Activated naive CD8-positive, alpha-beta T cell (primary cell): ENCODE data around the gene CCDC12.

Experiments used
- H3K27ac Mint-ChIP-seq: one replicate; pipeline ENCODE4 v1.8.0; 2021; ENCODE audit warnings: mixed read lengths
- H3K27me3 Mint-ChIP-seq: one replicate; pipeline ENCODE4 v1.8.0; 2021; ENCODE audit warnings: mixed read lengths
- H3K36me3 Mint-ChIP-seq: one replicate; pipeline ENCODE4 v1.8.0; 2021; ENCODE audit warnings: mixed read lengths
- H3K4me1 Mint-ChIP-seq: one replicate; pipeline ENCODE4 v1.8.0; 2021; ENCODE audit warnings: low read depth, mixed read lengths
- H3K4me3 Mint-ChIP-seq: one replicate; pipeline ENCODE4 v1.8.0; 2021; ENCODE audit warnings: mild to moderate bottlenecking, mixed read lengths
- H3K9me3 Mint-ChIP-seq: one replicate; pipeline ENCODE4 v1.8.0; 2021; ENCODE audit warnings: low read depth, mixed read lengths

CCDC12 gene

DNA sequence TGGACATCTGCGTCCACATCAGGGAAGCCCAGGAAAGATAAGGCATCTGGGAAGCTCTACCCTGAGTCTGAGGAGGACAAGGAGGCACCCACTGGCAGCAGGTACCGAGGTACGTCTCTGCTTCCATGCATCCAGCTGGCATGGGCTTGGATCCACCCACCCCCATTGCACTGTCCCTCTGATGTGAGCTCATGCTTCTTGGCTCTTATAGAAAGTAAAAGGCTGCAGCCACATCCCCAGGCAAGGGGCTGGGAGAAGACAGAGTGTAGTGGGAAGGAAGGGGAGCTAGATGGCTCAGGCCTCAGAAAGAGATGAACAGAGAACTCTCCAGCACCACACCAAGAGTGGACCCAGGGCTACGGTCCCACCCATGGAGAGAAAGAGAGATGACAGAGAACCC is 80.8 kb downstream of the CCDC12 start:
- H3K36me3 Mint-ChIP-seq: no peaks in the 10 kb centered on the region
- H3K4me1 Mint-ChIP-seq: peaks cover 4% of the 10 kb centered on the region
- H3K27me3 Mint-ChIP-seq: peaks cover 19% of the 10 kb centered on the region
- no peaks in the 10 kb centered on the region for H3K9me3 Mint-ChIP-seq
- no peak overlapping the region for H3K27ac Mint-ChIP-seq
- no peak overlapping the region for H3K4me3 Mint-ChIP-seq

DNA sequence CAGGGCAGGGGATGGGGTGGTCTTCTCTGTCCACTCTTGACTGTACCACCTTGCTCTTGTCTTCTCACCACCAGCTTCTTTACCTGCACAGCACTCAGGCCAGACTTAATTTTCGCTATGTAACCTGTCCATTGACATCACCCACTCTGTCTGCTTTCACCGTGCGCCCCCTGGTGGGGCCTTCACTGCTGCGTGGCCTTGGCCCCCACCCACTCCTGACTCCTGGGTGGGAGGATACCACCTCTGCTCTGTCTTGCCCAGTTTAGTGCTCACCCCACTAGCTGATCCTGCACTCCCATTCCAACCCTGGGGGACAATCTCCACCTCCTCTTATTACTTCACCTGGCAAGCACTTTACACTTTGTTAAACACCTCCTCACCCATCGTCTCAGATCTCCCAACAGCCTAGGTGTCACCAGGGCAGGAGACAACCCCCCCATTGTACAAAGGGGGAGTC is 81.3 kb downstream of the CCDC12 start:
- no peak overlapping the region for H3K4me3 Mint-ChIP-seq
- peaks cover 4% of the 10 kb centered on the region for H3K4me1 Mint-ChIP-seq
- H3K9me3 Mint-ChIP-seq: no peaks in the 10 kb centered on the region
- H3K27me3 Mint-ChIP-seq: peaks cover 21% of the 10 kb centered on the region
- H3K27ac Mint-ChIP-seq: no peak overlapping the region
- no peaks in the 10 kb centered on the region for H3K36me3 Mint-ChIP-seq

DNA sequence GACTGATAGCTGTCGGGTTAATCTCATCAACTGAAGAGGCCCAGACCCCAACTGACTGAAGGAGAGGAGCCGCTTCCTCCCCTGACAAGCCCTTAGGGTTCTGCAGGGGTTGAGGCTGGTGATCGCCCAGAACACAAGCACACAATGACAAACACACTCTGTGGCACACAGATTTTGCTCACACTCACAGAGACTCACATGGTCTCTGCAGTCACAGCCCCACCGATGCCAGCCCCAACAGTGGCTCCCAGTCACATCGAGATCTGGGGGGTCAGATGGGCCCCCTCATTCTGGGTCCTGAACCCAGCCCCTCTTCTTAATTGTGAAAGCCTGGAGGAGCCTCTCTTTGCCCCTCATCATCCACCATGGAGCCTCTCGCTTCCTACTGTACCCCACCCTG is 82.3 kb downstream of the CCDC12 start:
- peaks cover 21% of the 10 kb centered on the region for H3K27me3 Mint-ChIP-seq
- H3K4me3 Mint-ChIP-seq: no peak overlapping the region
- no peaks in the 10 kb centered on the region for H3K9me3 Mint-ChIP-seq

DNA sequence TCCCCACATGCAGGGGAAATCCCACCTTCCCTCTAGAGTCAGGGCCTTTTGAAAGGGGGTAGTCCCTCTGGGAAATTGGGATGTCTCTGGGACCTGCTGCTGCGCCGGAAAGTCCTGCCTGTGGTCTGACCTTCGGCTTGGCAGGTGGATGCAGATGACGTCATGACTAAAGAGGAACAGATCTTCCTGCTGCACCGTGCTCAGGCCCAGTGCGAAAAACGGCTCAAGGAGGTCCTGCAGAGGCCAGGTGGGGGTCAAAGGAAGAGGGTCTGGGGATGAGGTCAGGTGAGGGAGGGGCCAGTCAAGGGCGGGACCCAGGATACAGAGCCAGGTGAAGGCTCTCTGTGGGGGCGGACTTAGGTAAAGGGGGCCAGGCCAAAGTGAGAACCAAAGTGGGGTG is 82.8 kb downstream of the CCDC12 start:
- Mint-ChIP-seq H3K4me3 (no peak overlapping the region), H3K27ac (no peak overlapping the region), H3K27me3 (peaks cover 19% of the 10 kb centered on the region), H3K4me1 (peaks cover 2% of the 10 kb centered on the region), H3K36me3 (no peaks in the 10 kb centered on the region), H3K9me3 (no peaks in the 10 kb centered on the region)

More for the DNA sequence above, 82.3 kb downstream of the CCDC12 start:
- peaks cover 4% of the 10 kb centered on the region for H3K4me1 Mint-ChIP-seq
- H3K27ac Mint-ChIP-seq: no peak overlapping the region
- no peaks in the 10 kb centered on the region for H3K36me3 Mint-ChIP-seq

DNA sequence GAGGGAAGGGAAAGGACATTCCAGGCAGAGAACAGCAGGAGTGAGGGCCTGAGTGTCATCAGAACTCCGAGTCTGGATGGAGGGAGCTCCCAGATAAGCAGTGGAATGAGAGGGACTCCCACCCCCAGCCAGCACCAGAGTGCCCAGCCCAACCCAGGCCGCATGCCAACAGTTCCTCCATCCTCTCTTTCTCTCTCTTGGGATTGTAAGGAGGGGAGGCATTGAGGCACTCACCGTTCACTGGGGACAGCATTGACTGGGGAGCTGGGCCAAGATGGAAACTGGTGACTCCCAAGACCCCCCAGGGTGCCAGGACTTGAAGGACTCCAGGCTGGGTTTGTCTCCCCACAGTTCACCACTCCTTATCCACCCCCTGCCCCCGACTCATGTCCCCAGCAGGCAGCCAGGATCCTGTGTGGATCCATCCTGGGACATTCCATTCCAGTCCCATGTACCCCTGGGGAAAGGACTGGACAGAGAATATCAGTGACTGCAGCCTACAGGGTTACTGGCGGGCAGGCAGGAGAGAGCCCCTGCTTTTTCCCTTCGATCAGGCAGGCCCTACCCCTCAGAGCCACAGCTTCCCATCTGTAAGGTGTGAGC is 83.3 kb downstream of the CCDC12 start:
- Mint-ChIP-seq H3K27me3 (peaks cover 19% of the 10 kb centered on the region), H3K4me1 (peaks cover 2% of the 10 kb centered on the region), H3K36me3 (no peaks in the 10 kb centered on the region), H3K4me3 (no peak overlapping the region), H3K27ac (no peak overlapping the region), H3K9me3 (no peaks in the 10 kb centered on the region)

DNA sequence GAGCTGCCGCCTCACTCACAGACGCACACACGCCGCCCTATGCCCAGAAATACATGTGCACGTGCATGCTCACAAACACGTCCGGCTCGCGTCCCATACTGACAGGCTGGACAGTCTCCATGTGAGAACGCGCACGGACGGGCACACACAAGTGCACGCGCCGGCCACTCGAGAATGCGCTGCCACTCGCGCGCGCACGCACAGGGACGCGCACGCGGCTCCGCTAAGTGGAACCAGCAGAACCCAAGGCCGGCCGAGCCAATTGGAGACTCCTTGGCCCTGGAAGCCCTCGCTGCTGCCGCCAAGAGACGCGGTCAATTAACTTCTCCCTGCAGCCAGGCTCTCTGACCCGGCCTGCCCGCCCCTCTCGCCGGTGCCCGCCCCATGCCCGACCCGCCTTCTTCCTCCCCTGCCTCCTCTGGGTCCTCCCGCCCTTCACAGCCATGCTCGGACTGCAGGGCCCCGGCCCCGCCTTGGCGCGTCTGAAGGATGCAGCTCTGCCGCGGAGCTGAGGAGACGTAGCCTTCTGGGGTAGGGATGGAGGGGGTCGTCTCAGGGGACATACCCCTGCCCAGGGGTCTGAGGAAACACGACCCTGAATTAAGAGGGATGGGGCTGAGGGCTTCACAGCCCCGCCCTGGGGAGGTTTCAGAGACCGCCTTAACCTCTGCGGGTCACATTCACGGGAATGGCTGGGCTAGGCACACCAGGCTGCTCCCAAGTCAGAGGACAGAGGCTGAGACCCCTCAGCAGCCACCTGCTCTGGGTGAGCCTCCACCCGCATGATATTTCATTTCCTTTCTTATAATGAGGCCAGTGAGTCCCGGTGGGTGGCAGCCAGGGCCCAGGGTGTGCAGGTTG is 84.0 kb downstream of the CCDC12 start:
- no peak overlapping the region for H3K27ac Mint-ChIP-seq
- peaks cover 19% of the 10 kb centered on the region for H3K27me3 Mint-ChIP-seq
- no peaks in the 10 kb centered on the region for H3K36me3 Mint-ChIP-seq
- H3K9me3 Mint-ChIP-seq: no peaks in the 10 kb centered on the region
- H3K4me1 Mint-ChIP-seq: peaks cover 2% of the 10 kb centered on the region
- peak overlapping the region; percentile 47 for H3K4me3 Mint-ChIP-seq

DNA sequence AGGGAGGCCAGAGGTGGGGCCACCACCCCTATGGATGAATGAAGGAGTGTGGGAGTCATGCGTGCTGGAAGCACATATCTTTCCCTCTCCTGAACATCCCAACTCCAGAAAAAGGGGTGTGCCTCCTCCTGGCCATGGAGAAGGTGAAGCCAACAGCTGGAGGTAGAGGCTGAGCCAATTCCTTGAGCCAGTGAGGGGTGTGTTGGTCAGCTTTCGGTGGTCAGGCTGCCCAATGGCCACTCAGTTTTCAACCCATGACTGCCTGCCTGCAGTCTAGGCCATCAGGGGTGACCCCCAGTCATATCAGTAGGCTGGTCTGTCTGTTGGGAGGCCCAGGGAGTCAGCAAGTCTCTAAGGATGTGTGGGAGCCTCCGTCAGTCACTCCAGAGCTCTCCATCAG is 85.4 kb downstream of the CCDC12 start:
- Mint-ChIP-seq H3K4me1 (peaks cover 2% of the 10 kb centered on the region), H3K9me3 (no peaks in the 10 kb centered on the region), H3K4me3 (no peak overlapping the region), H3K27ac (no peak overlapping the region), H3K27me3 (peaks cover 21% of the 10 kb centered on the region), H3K36me3 (no peaks in the 10 kb centered on the region)

DNA sequence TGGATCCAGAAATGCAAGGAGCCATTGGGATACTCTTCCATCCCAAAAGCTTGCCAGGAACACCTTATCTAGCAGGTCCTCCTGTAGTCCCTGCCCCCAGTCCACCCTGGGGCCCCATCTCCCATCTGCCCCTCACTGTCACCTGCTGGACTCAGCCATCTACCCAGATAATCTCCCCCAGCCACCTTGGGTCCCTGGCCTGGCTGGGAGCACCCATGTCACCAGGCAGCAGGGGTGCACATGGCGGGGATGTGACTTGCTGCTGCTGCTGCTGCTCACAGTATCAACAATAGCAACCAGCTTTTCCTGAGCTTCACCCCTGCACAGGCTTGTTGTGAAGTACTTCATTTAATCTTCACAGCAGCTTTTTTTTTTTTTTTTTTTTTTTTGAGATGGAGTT is 86.4 kb downstream of the CCDC12 start:
- Mint-ChIP-seq H3K27ac (no peak overlapping the region), H3K4me3 (no peak overlapping the region), H3K27me3 (peaks cover 21% of the 10 kb centered on the region), H3K36me3 (no peaks in the 10 kb centered on the region), H3K9me3 (no peaks in the 10 kb centered on the region), H3K4me1 (peaks cover 2% of the 10 kb centered on the region)

DNA sequence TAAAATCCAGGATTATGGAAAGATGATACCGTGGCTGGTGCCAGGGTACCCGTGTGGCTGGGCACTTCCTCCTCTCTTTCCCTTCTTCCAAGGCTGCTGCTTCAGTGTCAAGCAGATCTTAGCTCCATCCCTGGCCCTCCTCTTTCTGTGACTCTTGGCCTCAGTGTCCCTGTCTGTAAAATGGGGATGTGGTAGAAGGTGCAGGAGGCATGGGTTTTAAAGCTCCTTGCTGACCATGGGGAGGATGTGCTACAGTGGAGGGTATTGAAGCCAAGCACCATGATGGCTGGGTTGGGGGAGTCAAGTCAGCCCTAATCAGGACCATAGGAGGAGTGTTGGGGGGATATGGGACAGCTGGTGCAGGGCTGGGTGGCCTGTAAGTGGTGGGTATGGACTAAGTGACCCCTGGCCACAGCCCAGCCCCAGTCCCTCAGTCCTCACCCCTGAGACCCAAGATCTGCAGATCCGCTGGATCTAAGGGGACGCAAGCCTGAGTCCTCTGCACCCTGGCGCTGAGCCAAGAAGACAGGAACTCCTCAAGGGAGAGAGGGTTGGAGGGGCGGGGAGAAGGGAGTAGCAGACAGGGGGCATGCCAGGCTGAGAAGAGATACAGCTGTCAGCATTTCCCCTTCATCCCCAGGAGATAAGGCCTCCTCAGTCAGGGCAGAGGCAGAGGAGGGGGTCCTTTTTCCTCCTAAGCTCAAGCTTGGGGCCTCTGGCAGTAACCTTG is 87.0 kb downstream of the CCDC12 start:
- no peak overlapping the region for H3K4me3 Mint-ChIP-seq
- no peaks in the 10 kb centered on the region for H3K9me3 Mint-ChIP-seq
- peaks cover 23% of the 10 kb centered on the region for H3K27me3 Mint-ChIP-seq

DNA sequence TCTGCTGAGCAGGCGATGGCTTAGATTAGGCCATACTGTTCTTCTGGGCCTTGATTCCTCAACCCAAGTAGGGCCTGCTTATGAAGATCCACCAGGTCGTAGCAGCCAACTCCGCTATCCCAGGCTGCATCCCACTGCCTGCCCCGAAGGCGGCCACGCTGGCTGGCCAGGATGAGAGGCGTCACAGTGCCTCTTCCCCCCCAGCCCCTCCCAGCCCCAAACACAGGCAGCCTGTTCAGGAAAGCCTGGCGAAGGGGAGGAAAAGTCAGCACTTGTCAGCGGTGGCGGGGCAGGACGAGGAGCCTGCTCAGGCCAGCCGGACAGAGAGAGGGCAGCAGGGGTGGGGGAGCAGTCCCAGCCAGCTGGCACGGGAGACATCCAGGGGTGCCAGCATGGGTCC is 87.8 kb downstream of the CCDC12 start:
- Mint-ChIP-seq H3K4me1 (peaks cover 2% of the 10 kb centered on the region), H3K4me3 (no peak overlapping the region), H3K36me3 (no peaks in the 10 kb centered on the region), H3K9me3 (no peaks in the 10 kb centered on the region), H3K27ac (no peak overlapping the region), H3K27me3 (peaks cover 25% of the 10 kb centered on the region)

More for the DNA sequence above, 87.0 kb downstream of the CCDC12 start:
- Mint-ChIP-seq H3K27ac (no peak overlapping the region), H3K36me3 (no peaks in the 10 kb centered on the region), H3K4me1 (peaks cover 2% of the 10 kb centered on the region)

DNA sequence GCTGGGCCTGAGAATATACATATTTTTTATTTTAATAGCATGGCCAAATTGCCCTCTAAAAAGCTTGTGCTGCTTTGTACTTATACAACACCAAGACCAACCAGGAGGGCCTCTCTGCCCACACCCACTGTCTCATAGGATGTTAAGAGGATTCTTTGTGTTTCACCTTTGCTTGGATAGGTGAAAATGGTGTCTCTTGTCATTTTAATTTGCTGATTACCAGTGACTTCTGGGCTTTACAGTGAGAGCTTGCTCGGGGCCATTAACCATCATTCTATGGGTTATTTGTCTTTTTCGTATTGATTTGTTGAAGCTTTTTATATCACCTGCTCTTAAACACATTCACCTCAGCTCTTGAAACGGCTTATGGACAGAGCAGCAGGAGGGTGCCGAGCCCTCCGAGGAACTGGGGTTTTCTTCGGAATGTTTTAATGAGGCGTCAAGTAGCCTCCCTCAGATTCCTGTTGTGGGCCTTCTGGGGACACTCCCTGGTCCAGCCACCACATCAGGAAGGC is 88.5 kb downstream of the CCDC12 start:
- H3K36me3 Mint-ChIP-seq: no peaks in the 10 kb centered on the region
- H3K4me3 Mint-ChIP-seq: no peak overlapping the region
- peaks cover 21% of the 10 kb centered on the region for H3K27me3 Mint-ChIP-seq
- peaks cover 5% of the 10 kb centered on the region for H3K4me1 Mint-ChIP-seq
- no peak overlapping the region for H3K27ac Mint-ChIP-seq
- no peaks in the 10 kb centered on the region for H3K9me3 Mint-ChIP-seq

DNA sequence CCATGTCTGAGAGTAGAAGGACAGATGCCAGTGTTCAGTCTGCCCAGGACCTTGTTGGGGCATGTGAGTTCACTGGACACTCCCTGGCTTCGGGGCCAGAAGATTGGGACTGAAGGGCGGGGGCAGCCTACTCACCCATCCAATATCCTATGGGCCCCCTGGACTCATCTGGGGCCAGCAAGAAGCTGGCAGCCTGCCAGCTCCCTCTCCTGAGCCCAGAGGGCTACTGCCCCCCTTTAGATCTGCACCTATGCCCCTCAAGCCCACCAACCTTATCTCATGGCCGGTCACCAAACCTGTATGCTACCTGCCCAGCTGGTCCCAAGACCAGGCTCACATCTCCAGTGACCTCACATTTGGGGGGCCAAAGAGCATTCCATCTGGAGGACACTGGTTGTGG is 90.9 kb downstream of the CCDC12 start:
- peaks cover 12% of the 10 kb centered on the region for H3K27me3 Mint-ChIP-seq

DNA sequence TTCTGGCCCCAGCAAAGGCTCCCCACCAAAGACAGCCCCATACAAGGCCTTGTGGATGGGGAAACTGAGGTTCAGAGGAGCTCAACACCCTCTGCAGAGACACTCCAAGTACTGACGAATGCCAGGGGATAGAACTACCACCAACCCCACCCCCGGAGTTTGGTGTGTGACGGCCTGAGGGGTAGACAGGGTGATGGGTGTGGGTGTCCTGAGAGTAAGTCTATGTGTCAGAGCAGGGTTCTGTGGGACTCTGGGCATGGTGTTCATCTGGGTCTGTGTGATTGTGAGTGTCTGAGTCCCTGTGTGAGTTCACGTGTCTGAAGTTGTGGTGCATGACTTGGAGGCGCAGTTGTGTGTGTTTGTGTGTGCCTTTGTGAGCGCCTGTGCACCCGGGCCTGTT is 91.6 kb downstream of the CCDC12 start:
- H3K27me3 Mint-ChIP-seq: peaks cover 19% of the 10 kb centered on the region
- H3K4me1 Mint-ChIP-seq: peaks cover 9% of the 10 kb centered on the region
- H3K36me3 Mint-ChIP-seq: peaks cover 3% of the 10 kb centered on the region
- peak overlapping the region; percentile 13 for H3K4me3 Mint-ChIP-seq
- H3K9me3 Mint-ChIP-seq: no peaks in the 10 kb centered on the region
- H3K27ac Mint-ChIP-seq: no peak overlapping the region

More for the DNA sequence above, 90.9 kb downstream of the CCDC12 start:
- H3K4me1 Mint-ChIP-seq: peaks cover 4% of the 10 kb centered on the region
- no peaks in the 10 kb centered on the region for H3K36me3 Mint-ChIP-seq
- no peak overlapping the region for H3K4me3 Mint-ChIP-seq
- H3K9me3 Mint-ChIP-seq: no peaks in the 10 kb centered on the region
- H3K27ac Mint-ChIP-seq: no peak overlapping the region

DNA sequence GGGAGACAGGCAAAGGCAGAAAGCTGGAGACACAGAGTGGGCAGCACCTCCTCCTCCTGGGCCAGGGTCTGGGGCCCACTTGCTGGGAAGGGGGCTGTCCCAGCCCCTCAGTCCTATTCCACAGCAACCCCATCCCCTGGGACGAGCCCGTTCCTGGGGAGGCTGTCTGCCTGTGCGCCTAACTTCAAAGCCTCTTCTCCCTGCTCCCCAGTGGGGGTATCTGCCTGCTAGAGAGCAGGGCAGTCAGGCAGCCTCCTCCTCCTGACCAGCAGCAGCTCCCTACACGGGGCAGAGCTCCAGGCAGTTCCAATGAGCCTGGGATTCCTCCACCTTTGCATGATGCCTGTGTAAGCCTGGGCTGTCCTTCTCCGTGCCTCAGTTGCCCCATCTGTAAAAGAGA is 92.1 kb downstream of the CCDC12 start:
- peaks cover 23% of the 10 kb centered on the region for H3K27me3 Mint-ChIP-seq
- H3K9me3 Mint-ChIP-seq: no peaks in the 10 kb centered on the region
- H3K4me3 Mint-ChIP-seq: peak overlapping the region; percentile 13
- H3K36me3 Mint-ChIP-seq: peaks cover 3% of the 10 kb centered on the region
- H3K27ac Mint-ChIP-seq: no peak overlapping the region
- H3K4me1 Mint-ChIP-seq: peaks cover 9% of the 10 kb centered on the region

DNA sequence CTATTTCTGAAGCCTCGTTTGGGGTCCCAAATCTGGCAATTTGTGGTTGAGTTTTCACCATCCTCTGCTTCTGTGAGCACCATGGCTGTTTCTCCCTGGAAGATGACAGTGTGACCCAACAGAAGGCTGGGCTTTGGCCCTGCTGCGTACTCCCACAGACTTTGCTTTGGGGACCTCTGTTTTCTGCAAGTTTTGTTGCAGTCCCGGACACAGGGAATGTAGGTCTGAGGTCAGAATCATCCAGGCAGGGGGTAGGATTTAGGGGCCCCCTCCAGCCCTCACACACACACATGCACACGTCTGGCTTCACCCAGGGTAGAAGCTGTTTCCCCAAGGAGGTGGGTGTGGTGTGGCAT is 92.7 kb downstream of the CCDC12 start:
- peak overlapping the region; percentile 57 for H3K4me3 Mint-ChIP-seq
- no peak overlapping the region for H3K27ac Mint-ChIP-seq
- H3K9me3 Mint-ChIP-seq: no peaks in the 10 kb centered on the region
- H3K36me3 Mint-ChIP-seq: peaks cover 3% of the 10 kb centered on the region
- peaks cover 26% of the 10 kb centered on the region for H3K27me3 Mint-ChIP-seq
- peaks cover 9% of the 10 kb centered on the region for H3K4me1 Mint-ChIP-seq
